Measurements from ENCODE around the gene LGALS1. TPM values are rescaled to one million over a fixed set of nuclear protein-coding genes. Genes with fewer than 3 reads are reported as not detected.

Gene LGALS1
- total and polyA plus RNA-seq, 2 donors (not counting 1 experiment from before 2014, with no cell fraction given) = 106 to 207 TPM

DNA sequence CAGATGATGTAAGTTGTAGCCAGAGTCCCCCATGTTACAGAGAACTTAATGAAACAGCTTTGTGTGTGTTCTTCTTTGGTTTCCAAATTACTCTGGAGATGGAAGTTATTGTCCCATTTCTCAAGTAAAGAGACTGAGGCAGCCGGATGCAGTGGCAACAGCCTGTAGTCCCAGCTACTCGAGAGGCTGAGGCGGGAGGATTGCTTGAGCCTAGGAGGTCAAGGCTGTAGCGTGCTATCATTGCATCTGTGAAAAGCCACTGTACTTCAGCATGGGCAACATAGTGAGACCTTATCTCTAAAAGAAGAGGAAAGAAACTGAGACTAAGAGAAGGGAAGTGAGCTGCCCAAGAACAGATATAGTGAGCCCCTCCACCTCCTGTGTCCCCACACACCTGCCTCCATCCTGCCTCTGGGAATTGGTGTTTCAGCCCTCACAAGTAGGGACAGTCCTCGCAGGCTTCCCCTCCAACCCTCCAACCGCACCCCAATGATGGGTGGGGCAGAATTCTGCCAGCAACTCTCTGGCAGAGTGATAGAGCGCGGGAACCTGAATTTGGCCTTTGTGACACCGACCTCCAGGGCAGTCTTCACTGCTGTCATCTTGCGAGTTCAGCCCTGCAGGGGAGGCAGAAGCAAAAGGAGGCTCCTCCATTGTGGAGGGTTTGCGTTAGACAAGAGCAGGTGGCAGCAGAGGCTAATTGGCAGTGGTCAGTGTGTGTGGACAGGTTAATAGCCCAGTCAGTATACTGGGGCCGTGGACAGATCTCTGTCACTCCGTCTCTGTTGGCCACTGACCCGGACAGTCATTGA lies 15.3 kb upstream of the LGALS1 start:
- H4K20me1 ChIP-seq (ENCODE audit: control insufficient read depth, insufficient read depth, low read length, poor library complexity, severe bottlenecking) = peaks cover 8% of the 10 kb centered on the region
- peaks cover 49% of the 10 kb centered on the region for H3K4me1 Mint-ChIP-seq
- H3K36me3 ChIP-seq (replicated peaks in 1 of 2; ENCODE audit: control extremely low read depth in 1 of 2, control insufficient read depth in 1 of 2, extremely low read depth in 1 of 2, insufficient read depth in 2 of 2, low read length in 1 of 2) = peaks cover 0 to under 1% of the 10 kb centered on the region in 2 experiments
- H3K79me2 ChIP-seq (ENCODE audit: control insufficient read depth, insufficient read depth, low read length) = peaks cover 48% of the 10 kb centered on the region
- TF ChIP-seq CTCF (IDR thresholded peaks at IDR 0.05) (no peak), EZH2 (IDR thresholded peaks at IDR 0.05; ENCODE audit: borderline replicate concordance, insufficient read depth, low read depth, low read length, poor library complexity, severe bottlenecking) (no peak)
- H3K27ac Mint-ChIP-seq = peak overlapping the region; percentile 88
- DNase-seq (peak; percentile 46), ATAC-seq (ENCODE audit: low read depth) (no peak)
- peak overlapping the region; percentile 41 for H2AFZ ChIP-seq (ENCODE audit: insufficient read depth, low read depth, low read length, poor library complexity, severe bottlenecking)
- H3K27me3 Mint-ChIP-seq = no peaks in the 10 kb centered on the region
- H3K4me3 Mint-ChIP-seq = peak overlapping the region; percentile 89
- CTCF ChIA-PET = interaction anchor here (1.7 to 22.6 kb wide), 7 partner anchors 11 to 203 kb away, joined by 6 to 462 read pairs (median 33); partner anchors contain the start of genes GGA1, LGALS1 and NOL12
- no peaks in the 10 kb centered on the region for H3K9me3 ChIP-seq (ENCODE audit: control extremely low read depth in 1 of 3, control insufficient read depth in 2 of 3, insufficient read depth in 1 of 3, low read length in 2 of 3)
- H3K9me3 Mint-ChIP-seq (ENCODE audit: insufficient read depth) = no peaks in the 10 kb centered on the region
- H3K9ac ChIP-seq (ENCODE audit: low read length) = peak overlapping the region; percentile 66
- peak overlapping the region; percentile 48 to 71 for H3K27ac ChIP-seq (ENCODE audit: low read length in 2 of 2)
- peak overlapping the region in 4 of 5 experiments; percentile 39 to 71 (median 60) for H3K4me3 ChIP-seq (ENCODE audit: control extremely low read depth in 1 of 5, extremely low read depth in 1 of 5, insufficient read depth in 1 of 5, low read depth in 2 of 5, low read length in 4 of 5)
- H3K4me1 ChIP-seq (ENCODE audit: control insufficient read depth in 2 of 2, insufficient read depth in 2 of 2, low read length in 2 of 2) = peaks cover 38 to 49% of the 10 kb centered on the region in 2 donors
- H3K4me2 ChIP-seq (replicated peaks; ENCODE audit: low read depth, low read length, poor library complexity, severe bottlenecking) = peak overlapping the region; percentile 97
- H3K27me3 ChIP-seq (replicated peaks in 1 of 4; ENCODE audit: control extremely low read depth in 1 of 4, control insufficient read depth in 3 of 4, insufficient read depth in 4 of 4, low read length in 3 of 4) = no peaks in the 10 kb centered on the region
- POLR2A ChIA-PET = interaction anchor here (1.0 to 3.0 kb wide), 5 partner anchors 16 to 52 kb away, joined by 3 to 44 read pairs (median 8); partner anchors contain the start of genes GGA1 and LGALS1
- intact Hi-C loops (cut with micrococcal nuclease) = no loop called here
- 72% methylated on average over 12 of the region's 14 CpGs for WGBS (ENCODE audit: insufficient coverage)

DNA sequence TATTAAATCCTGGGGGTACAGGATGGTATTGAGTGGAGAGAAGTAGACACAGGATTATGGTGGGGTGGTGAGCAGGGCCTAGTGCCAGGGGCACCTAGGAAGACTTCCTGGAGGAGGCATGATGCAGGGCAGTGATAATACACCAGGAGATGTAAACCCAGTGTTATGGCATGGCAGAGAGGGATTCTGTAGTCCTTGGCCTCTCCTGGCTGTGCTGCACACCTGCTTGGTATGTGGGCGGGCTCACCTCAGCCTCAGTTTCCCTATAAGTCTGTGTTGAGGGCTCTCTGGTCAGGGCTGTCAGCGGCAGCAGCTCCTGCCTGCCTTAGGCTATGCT lies 14.8 kb upstream of the LGALS1 start:
- H3K9me3 ChIP-seq (ENCODE audit: control extremely low read depth in 1 of 3, control insufficient read depth in 2 of 3, insufficient read depth in 1 of 3, low read length in 2 of 3) = no peaks in the 10 kb centered on the region
- peaks cover 48% of the 10 kb centered on the region for H3K79me2 ChIP-seq (ENCODE audit: control insufficient read depth, insufficient read depth, low read length)
- ATAC-seq (ENCODE audit: low read depth) (no peak), DNase-seq (no peak)
- peaks cover 38 to 49% of the 10 kb centered on the region in 2 donors for H3K4me1 ChIP-seq (ENCODE audit: control insufficient read depth in 2 of 2, insufficient read depth in 2 of 2, low read length in 2 of 2)
- Mint-ChIP-seq H3K4me3 (peak overlapping the region; percentile 89), H3K4me1 (peaks cover 49% of the 10 kb centered on the region), H3K27me3 (no peaks in the 10 kb centered on the region), H3K27ac (peak overlapping the region; percentile 88), H3K9me3 (ENCODE audit: insufficient read depth) (no peaks in the 10 kb centered on the region)
- no peak overlapping the region for H3K9ac ChIP-seq (ENCODE audit: low read length)
- ChIA-PET POLR2A (interaction anchor here (1.0 to 2.0 kb wide), 7 partner anchors 14 to 52 kb away, joined by 3 to 13 read pairs (median 5); partner anchors contain the start of genes GGA1, LGALS1 and NOL12), CTCF (interaction anchor here (1.2 to 22.6 kb wide), 8 partner anchors 10 to 202 kb away, joined by 3 to 462 read pairs (median 23); partner anchors contain the start of genes GGA1, LGALS1 and NOL12)
- intact Hi-C loops (cut with micrococcal nuclease) = loop anchor here (1.0 kb wide), 1 partner anchor 21 kb away; no protein-coding TSS in a partner anchor
- peak overlapping the region in 1 of 5 experiments; percentile 71 for H3K4me3 ChIP-seq (ENCODE audit: control extremely low read depth in 1 of 5, extremely low read depth in 1 of 5, insufficient read depth in 1 of 5, low read depth in 2 of 5, low read length in 4 of 5)
- H3K4me2 ChIP-seq (replicated peaks; ENCODE audit: low read depth, low read length, poor library complexity, severe bottlenecking) = peak overlapping the region; percentile 97
- H2AFZ ChIP-seq (ENCODE audit: insufficient read depth, low read depth, low read length, poor library complexity, severe bottlenecking) = no peak overlapping the region
- TF ChIP-seq EZH2 (IDR thresholded peaks at IDR 0.05; ENCODE audit: borderline replicate concordance, insufficient read depth, low read depth, low read length, poor library complexity, severe bottlenecking) (no peak), CTCF (IDR thresholded peaks at IDR 0.05) (no peak)
- no peaks in the 10 kb centered on the region for H3K27me3 ChIP-seq (replicated peaks in 1 of 4; ENCODE audit: control extremely low read depth in 1 of 4, control insufficient read depth in 3 of 4, insufficient read depth in 4 of 4, low read length in 3 of 4)
- H4K20me1 ChIP-seq (ENCODE audit: control insufficient read depth, insufficient read depth, low read length, poor library complexity, severe bottlenecking) = peaks cover 8% of the 10 kb centered on the region
- 88% methylated on average over 2 of the region's 2 CpGs for WGBS (ENCODE audit: insufficient coverage)
- peak overlapping the region; percentile 4 to 71 for H3K27ac ChIP-seq (ENCODE audit: low read length in 2 of 2)
- H3K36me3 ChIP-seq (replicated peaks in 1 of 2; ENCODE audit: control extremely low read depth in 1 of 2, control insufficient read depth in 1 of 2, extremely low read depth in 1 of 2, insufficient read depth in 2 of 2, low read length in 1 of 2) = peaks cover 0 to 6% of the 10 kb centered on the region in 2 experiments

Data from B cell (primary cell).